ENCODE data around the gene OR4N2.
"Not testable (repeated sequence)": the region's sequence is repeated elsewhere in the genome, so short reads cannot be mapped to it uniquely, and the experiment has no call there.

Gene OR4N2

GRCh38 chr14:19838433-19838832 lies 34.9 kb downstream of the OR4N2 start:
- no peak for DNase-seq

GRCh38 chr14:19851365-19851764 lies 47.8 kb downstream of the OR4N2 start:
- no peak for DNase-seq

DNA sequence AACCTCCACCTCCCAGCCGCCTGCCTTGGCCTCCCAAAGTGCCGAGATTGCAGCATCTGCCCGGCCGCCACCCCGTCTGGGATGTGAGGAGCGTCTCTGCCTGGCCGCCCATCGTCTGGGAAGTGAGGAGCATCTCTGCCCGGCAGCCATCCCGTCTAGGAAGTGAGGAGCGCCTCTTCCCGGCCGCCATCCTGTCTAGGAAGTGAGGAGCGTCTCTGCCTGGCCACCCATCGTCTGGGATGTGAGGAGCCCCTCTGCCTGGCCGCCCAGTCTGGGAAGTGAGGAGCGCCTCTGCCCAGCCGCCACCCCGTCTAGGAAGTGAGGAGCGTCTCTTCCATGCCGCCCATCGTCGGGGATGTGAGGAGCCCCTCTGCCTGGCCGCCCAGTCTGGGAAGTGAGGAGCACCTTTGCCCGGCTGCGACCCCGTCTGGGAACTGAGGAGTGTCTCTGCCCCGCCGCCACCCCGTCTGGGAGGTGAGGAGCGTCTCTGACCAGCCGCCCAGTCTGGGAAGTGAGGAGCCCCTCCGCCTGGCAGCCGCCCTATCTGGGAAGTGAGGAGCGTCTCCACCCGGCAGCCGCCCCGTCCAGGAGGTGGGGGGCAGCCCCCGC lies 62.6 kb downstream of the OR4N2 start:
- not testable (repeated sequence) for DNase-seq

DNA sequence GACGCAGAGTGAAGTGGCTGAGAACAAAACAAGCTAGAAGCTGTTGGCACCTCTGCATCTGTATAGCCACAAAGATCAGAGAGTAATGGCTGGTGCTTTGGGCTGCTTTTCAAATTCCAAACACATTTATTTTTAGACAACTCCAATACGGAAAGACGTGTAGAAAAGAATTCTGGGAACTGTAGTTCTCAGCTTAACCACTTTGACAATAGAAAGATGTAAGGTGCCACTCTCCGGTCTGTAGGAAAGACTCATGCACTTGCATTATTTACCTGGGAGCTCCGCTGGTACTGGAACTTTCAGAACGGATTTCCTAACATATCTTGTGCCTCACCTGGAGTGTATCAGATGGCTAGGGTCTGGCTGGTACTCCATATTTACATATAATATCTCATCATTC lies 69.6 kb downstream of the OR4N2 start:
- no peak for DNase-seq

GRCh38 chr14:19874842-19875241 lies 71.3 kb downstream of the OR4N2 start, which contains the start of gene OR4K2:
OR4K2 (plus strand) TSS chr14:19875142; CDS start chr14:19876268, 1,126 bp downstream.
- DNase-seq, result no peak

DNA sequence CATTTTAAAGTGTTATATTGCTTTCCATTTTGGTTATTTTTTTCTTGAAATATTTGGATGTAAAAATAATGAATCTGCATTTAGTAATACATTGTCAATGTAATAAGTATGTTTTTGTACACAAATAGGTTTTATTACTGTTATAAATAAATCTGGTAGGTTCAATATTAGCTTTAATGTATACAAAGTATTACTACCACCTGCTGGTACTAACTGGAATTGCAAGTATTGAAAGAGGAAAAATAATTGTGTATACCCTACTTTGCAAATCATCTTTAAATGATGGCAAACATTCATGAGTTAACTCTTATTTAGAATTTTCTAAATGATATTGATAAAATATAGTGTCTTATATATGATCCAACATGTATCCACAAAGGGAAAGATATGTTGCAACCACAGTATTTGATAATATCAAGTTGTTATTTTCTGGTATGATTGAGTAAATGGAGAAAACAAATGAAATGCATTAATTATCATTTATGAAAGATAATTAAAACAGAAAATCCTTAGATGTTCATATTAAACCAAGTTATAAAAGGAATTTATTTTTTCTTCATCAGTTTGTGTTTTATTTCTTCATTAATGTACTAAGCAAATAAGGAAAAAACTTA lies 74.6 kb downstream of the OR4N2 start:
- DNase-seq, result no peak
